ENCODE data around the gene GPR158.

DNA sequence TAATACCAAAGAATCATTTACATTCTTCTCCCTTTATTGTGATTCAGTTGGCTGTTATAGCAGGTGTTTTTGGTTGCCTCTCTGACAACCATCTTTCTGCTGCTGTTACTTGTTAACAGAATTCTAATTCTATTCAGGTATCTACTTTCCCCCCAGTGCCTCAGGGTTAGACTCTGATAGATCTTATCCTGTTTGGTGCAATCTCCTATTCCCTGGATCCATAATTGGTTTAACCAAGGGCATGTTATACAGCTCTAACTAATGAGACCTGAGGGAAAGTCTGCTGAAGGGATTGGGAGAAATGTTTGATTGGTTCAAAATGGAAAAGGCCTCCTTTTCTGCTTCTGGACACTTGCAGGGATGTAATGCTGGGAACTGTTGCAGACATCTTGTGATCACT lies 161.5 kb downstream of the GPR158 start:
- TF ChIP-seq, protein P1, sequence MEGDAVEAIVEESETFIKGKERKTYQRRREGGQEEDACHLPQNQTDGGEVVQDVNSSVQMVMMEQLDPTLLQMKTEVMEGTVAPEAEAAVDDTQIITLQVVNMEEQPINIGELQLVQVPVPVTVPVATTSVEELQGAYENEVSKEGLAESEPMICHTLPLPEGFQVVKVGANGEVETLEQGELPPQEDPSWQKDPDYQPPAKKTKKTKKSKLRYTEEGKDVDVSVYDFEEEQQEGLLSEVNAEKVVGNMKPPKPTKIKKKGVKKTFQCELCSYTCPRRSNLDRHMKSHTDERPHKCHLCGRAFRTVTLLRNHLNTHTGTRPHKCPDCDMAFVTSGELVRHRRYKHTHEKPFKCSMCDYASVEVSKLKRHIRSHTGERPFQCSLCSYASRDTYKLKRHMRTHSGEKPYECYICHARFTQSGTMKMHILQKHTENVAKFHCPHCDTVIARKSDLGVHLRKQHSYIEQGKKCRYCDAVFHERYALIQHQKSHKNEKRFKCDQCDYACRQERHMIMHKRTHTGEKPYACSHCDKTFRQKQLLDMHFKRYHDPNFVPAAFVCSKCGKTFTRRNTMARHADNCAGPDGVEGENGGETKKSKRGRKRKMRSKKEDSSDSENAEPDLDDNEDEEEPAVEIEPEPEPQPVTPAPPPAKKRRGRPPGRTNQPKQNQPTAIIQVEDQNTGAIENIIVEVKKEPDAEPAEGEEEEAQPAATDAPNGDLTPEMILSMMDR (conservative IDR thresholded peaks at IDR 0.05; ENCODE audit: low read length) = no peak
- TF ChIP-seq EZH2phosphoT487 (IDR thresholded peaks at IDR 0.05; ENCODE audit: borderline replicate concordance, low read depth, low read length) = no peak

Measured in OCI-LY7 (cell line).